K562 (cell line): ENCODE measurements around the gene SGIP1. TPM values are rescaled to one million over a fixed set of nuclear protein-coding genes. Genes with fewer than 3 reads are reported as not detected.

Experiments used
- ATAC-seq: fragments of 200-7000 bp; cut with Tn5 transposase; 3 replicates; pipeline ENCODE4 v1.9.1; 2020; ENCODE audit warnings: moderate library complexity
- BruUV-seq: library from RNA; stranded (reverse); fragments of 400-500 nt; replicated peaks from 2 replicates; lab custom pipeline; 2021; lab: Mats Ljungman, UMichigan
- CTCF ChIA-PET: fragments of 300-600 bp; formaldehyde crosslinking; extraction: SDS; loops from one replicate; lab custom pipeline; 2021; ENCODE audit warnings: low intra/inter-chr PET ratio; lab: Yijun Ruan, JAX
- POLR2A ChIA-PET: fragments of 300-600, 350-650 bp; sonication (Branson Sonifier 250); formaldehyde crosslinking; extraction: SDS; loops from one replicate; lab custom pipeline; 2021; ENCODE audit warnings: antibody characterized with exemption, inconsistent platforms; lab: Yijun Ruan, JAX
- DNase-seq, 4 experiments: peaks; one replicate each; pipeline versions ENCODE4 v3.0.0 to v3.0.0-alpha.2; 2011 to 2018; ENCODE audit warnings: low spot score in 3 of 4, mixed read lengths in 3 of 4; ENCODE audit errors: extremely low read depth in 1 of 4
- FAIRE-seq: peaks from 2 replicates; lab custom pipeline; 2011; peaks lifted over from hg19 to GRCh38; lab: Jason Lieb, UNC
- H2AFZ ChIP-seq: 2 replicates; pipeline ENCODE4 v1.6.0; 2011; ENCODE audit warnings: low read depth, low read length, control low read depth, inconsistent platforms
- H3K27ac ChIP-seq: fragments of 200-600 bp; 3 replicates; pipeline ENCODE4 v1.8.0; 2011; ENCODE audit warnings: low read depth, mild to moderate bottlenecking, control low read depth, inconsistent platforms, low read length, moderate library complexity, mixed read lengths; ENCODE audit errors: extremely low read depth
- H3K27me3 ChIP-seq, 2 experiments: fragments of 300-600 bp in 1 of 2; 2 replicates in 1 of 2; 3 replicates in 1 of 2; pipeline versions ENCODE4 v1.6.0 to v1.8.0; 2011; ENCODE audit warnings: inconsistent platforms in 2 of 2, low read length in 2 of 2, mild to moderate bottlenecking in 1 of 2, mixed read lengths in 1 of 2, moderate library complexity in 1 of 2; ENCODE audit not compliant: control insufficient read depth in 2 of 2, insufficient read depth in 2 of 2
- H3K36me3 ChIP-seq: fragments of 300-600 bp; 3 replicates; pipeline ENCODE4 v1.8.0; 2011; ENCODE audit warnings: mild to moderate bottlenecking, low read length, inconsistent platforms; ENCODE audit not compliant: control insufficient read depth, insufficient read depth
- H3K4me1 ChIP-seq, 2 experiments: fragments of 200-600 bp in 1 of 2; replicated peaks in 1 of 2; 2 replicates in 1 of 2; 3 replicates in 1 of 2; pipeline versions ENCODE4 v1.5.1 to v1.8.0; 2011; ENCODE audit warnings: inconsistent platforms in 2 of 2, low read length in 2 of 2, mild to moderate bottlenecking in 1 of 2, mixed read lengths in 1 of 2, moderate library complexity in 1 of 2; ENCODE audit not compliant: control insufficient read depth in 2 of 2, insufficient read depth in 2 of 2
- H3K4me2 ChIP-seq: 2 replicates; pipeline ENCODE4 v1.6.1; 2011; ENCODE audit warnings: low read length, control low read depth, inconsistent platforms, mixed read lengths; ENCODE audit not compliant: insufficient read depth
- H3K4me3 ChIP-seq: fragments of 200-600 bp; sonication (generic), shearing (Covaris generic); 2 replicates; pipeline ENCODE4 v1.5.1; 2016; ENCODE audit warnings: control low read depth, inconsistent platforms
- H3K79me2 ChIP-seq: fragments of 200-600 bp; 3 replicates; pipeline ENCODE4 v1.8.0; 2011; ENCODE audit warnings: low read length, inconsistent platforms; ENCODE audit not compliant: control insufficient read depth, insufficient read depth
- H3K9ac ChIP-seq, 2 experiments: 2 replicates each; pipeline versions ENCODE4 v1.6.0 to v1.6.1; 2011; ENCODE audit warnings: low read depth in 2 of 2, low read length in 2 of 2, control low read depth in 1 of 2, inconsistent platforms in 1 of 2, mild to moderate bottlenecking in 1 of 2, mixed read lengths in 1 of 2; ENCODE audit not compliant: insufficient read depth in 1 of 2
- H3K9me1 ChIP-seq: one replicate; pipeline ENCODE4 v1.6.0; 2011; ENCODE audit warnings: inconsistent platforms, mild to moderate bottlenecking, low read length, moderate library complexity; ENCODE audit not compliant: control insufficient read depth, insufficient read depth
- H3K9me3 ChIP-seq: replicated peaks from 2 replicates; pipeline ENCODE4 v1.5.1; 2011; ENCODE audit warnings: low read depth, low read length, inconsistent platforms; ENCODE audit not compliant: control insufficient read depth, insufficient read depth
- H4K20me1 ChIP-seq: replicated peaks from 2 replicates; pipeline ENCODE4 v1.6.1; 2011; ENCODE audit warnings: low read length, inconsistent platforms, mixed read lengths; ENCODE audit not compliant: control insufficient read depth, insufficient read depth
- HEY1 ChIP-seq: fragments of 250-450 bp; sonication (Bioruptor Pico); IDR thresholded peaks from 2 replicates; pipeline ENCODE4 v1.5.0; 2020; ENCODE audit warnings: mild to moderate bottlenecking, moderate library complexity, borderline replicate concordance
- HMG20A ChIP-seq: fragments of 450-650 bp; formaldehyde crosslinking; conservative IDR thresholded peaks from 2 replicates; pipeline ENCODE4 v1.4.0; 2020; ENCODE audit warnings: mild to moderate bottlenecking, mixed read lengths
- HSF4 ChIP-seq: fragments of 250-450 bp; sonication (Bioruptor Pico); IDR thresholded peaks from 2 replicates; pipeline ENCODE4 v2.1.2; 2022; ENCODE audit warnings: mild to moderate bottlenecking, moderate library complexity, borderline replicate concordance
- MEF2D ChIP-seq: conservative IDR thresholded peaks from 2 replicates; pipeline ENCODE4 v1.6.1; 2016; ENCODE audit warnings: low read depth, missing genetic modification characterization, missing compliant biosample characterization
- NR1H2 ChIP-seq: sonication (generic); formaldehyde crosslinking; IDR thresholded peaks from 2 replicates; pipeline ENCODE4 v1.4.0; 2020; ENCODE audit warnings: mild to moderate bottlenecking, missing genetic modification reagents
- RFX1 ChIP-seq: fragments of 450-650 bp; IDR thresholded peaks from 2 replicates; pipeline ENCODE4 v1.6.1; 2016; ENCODE audit warnings: mild to moderate bottlenecking, moderate library complexity
- ZBTB1 ChIP-seq: sonication (generic); formaldehyde crosslinking; IDR thresholded peaks from 2 replicates; pipeline ENCODE4 v1.8.1; 2023; ENCODE audit warnings: missing genetic modification reagents, low read depth, mild to moderate bottlenecking, borderline replicate concordance
- ZNF347 ChIP-seq: fragments of 450-650 bp; formaldehyde crosslinking; IDR thresholded peaks from 2 replicates; pipeline ENCODE4 v1.4.0; 2020; ENCODE audit warnings: low read depth, mild to moderate bottlenecking, moderate library complexity
- ZNF644 ChIP-seq: fragments of 200-800 bp; sonication (Bioruptor generic); IDR thresholded peaks from 2 replicates; pipeline ENCODE4 v1.6.1; 2016; ENCODE audit warnings: low read depth, missing genetic modification characterization, missing compliant biosample characterization
- ZNF699 ChIP-seq: fragments of 250-450 bp; sonication (Bioruptor Pico); IDR thresholded peaks from 2 replicates; pipeline ENCODE4 v1.8.0; 2021; ENCODE audit warnings: mild to moderate bottlenecking, moderate library complexity; ENCODE audit not compliant: insufficient replicate concordance
- WGBS: fragments of 100-300 bp; shearing (Covaris generic); methylation state at CpG from one replicate; pipeline ENCODE4 v1.1.6; 2016; ENCODE audit warnings: low coverage, mixed read lengths; ENCODE audit not compliant: insufficient coverage; ENCODE audit errors: missing lambda C conversion rate; 5-methylcytosine and 5-hydroxymethylcytosine counted together
- in situ Hi-C: fragments of 300-500 bp; cut with MboI; formaldehyde crosslinking; loops from 4 replicates; pipeline ENCODE4 v1.15.0; 2018; ENCODE audit warnings: inconsistent platforms, mixed read lengths
- intact Hi-C: fragments of 100-400 bp; cut with micrococcal nuclease; formaldehyde crosslinking; loops from 2 replicates; pipeline ENCODE4 v1.14.2; 2022
- polyA plus RNA-seq, 8 experiments: library from polyadenylated mRNA; depleted of rRNA in 4 of 8; stranded (reverse) in 5 of 8; unstranded in 3 of 8; fragments of >200 nt; fragmentation: Nextera tagmentation in 2 of 8; fragmentation: Illumina TruSeq in 1 of 8; extraction: Ambion mirVana in 2 of 8; extraction: Trizol in 1 of 8; gene quantifications; 2 replicates each; pipeline versions ENCODE4 v1.2.1 to v1.2.3, GENCODE V29; 2011 to 2014; ENCODE audit warnings: inconsistent platforms in 1 of 8, missing spikeins in 1 of 8
- total RNA-seq, 7 experiments: library from RNA; depleted of rRNA in 6 of 7; stranded (reverse); fragments of >200 nt in 6 of 7; fragmentation: Illumina TruSeq in 2 of 7; extraction: Trizol in 2 of 7; gene quantifications; 2 replicates each; pipeline versions ENCODE4 v1.2.1 to v1.2.3, GENCODE V29; 2011 to 2021; ENCODE audit warnings: low replicate concordance in 1 of 7
- TF ChIP-seq, protein P1 (sequence below): fragments of 250-450 bp; sonication (Bioruptor Pico); IDR thresholded peaks from 2 replicates; pipeline ENCODE4 v1.8.0; 2022; ENCODE audit warnings: moderate library complexity, mild to moderate bottlenecking, inconsistent platforms

SGIP1 gene
- total and polyA plus RNA-seq, 9 of the 15 experiments (the other 6 are each of a cell fraction or from before 2014, with no cell fraction given) = 0.07 to 0.35 TPM; not detected in 7

GRCh38 chr1:66526991-66527390 is 7.0 kb upstream of the SGIP1 start:
- intact Hi-C loops = no loop called here
- no peaks in the 10 kb centered on the region for H3K9me3 ChIP-seq
- H3K9ac ChIP-seq = no peak overlapping the region
- ChIA-PET CTCF (no interaction called here), POLR2A (no interaction called here)
- WGBS = 4% methylated on average over 2 of the region's 2 CpGs
- H3K36me3 ChIP-seq = no peaks in the 10 kb centered on the region
- in situ Hi-C loops = no loop called here
- no peak overlapping the region for H3K27ac ChIP-seq
- DNase-seq = no peak
- H3K27me3 ChIP-seq = no peaks in the 10 kb centered on the region
- FAIRE-seq = no peak
- H3K9me1 ChIP-seq = no peaks in the 10 kb centered on the region
- H3K4me2 ChIP-seq = no peak overlapping the region
- no TSS peak for BruUV-seq
- no peak overlapping the region for H3K4me3 ChIP-seq
- ATAC-seq = no peak
- H2AFZ ChIP-seq = no peak overlapping the region
- no peaks in the 10 kb centered on the region for H4K20me1 ChIP-seq
- no peaks in the 10 kb centered on the region for H3K79me2 ChIP-seq
- no peak for TF ChIP-seq HSF4 (CRISPR knock-in tag)
- TF ChIP-seq ZNF699 (CRISPR knock-in tag) = no peak
- TF ChIP-seq HEY1 = no peak
- no peak for TF ChIP-seq ZNF644 (tag)
- TF ChIP-seq MEF2D (tag) = no peak
- TF ChIP-seq NR1H2 (CRISPR knock-in tag) = no peak
- no peak for TF ChIP-seq RFX1
- no peak for TF ChIP-seq HMG20A (CRISPR knock-in tag)
- TF ChIP-seq ZNF347 (CRISPR knock-in tag) = no peak
- TF ChIP-seq, protein P1, sequence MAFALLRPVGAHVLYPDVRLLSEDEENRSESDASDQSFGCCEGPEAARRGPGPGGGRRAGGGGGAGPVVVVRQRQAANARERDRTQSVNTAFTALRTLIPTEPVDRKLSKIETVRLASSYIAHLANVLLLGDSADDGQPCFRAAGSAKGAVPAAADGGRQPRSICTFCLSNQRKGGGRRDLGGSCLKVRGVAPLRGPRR = no peak
- no peak for TF ChIP-seq ZBTB1 (CRISPR knock-in tag)
- TF ChIP-seq, all 486 proteins: peak for 0
- H3K4me1 ChIP-seq = no peaks in the 10 kb centered on the region
